Activated CD4-positive, alpha-beta memory T cell treated with anti-CD3 and anti-CD28 coated beads, Interleukin-2, amount 10 ng/mL, durations not matched to agents 7 days and 5 days (primary cell): ENCODE results near the gene VASN. TPM values are rescaled to one million over a fixed set of nuclear protein-coding genes. Genes with fewer than 3 reads are reported as not detected.
A peak's percentile ranks its signal among the peaks of the same experiment; 100 is the strongest.

Source experiments
- CTCF ChIA-PET: fragments of 350-600 bp; sonication (Branson Sonifier 250); formaldehyde crosslinking; loops from one replicate; lab custom pipeline; 2021; ENCODE audit warnings: antibody characterized with exemption, inconsistent platforms; lab: Charles Lee
- POLR2A ChIA-PET: fragments of 350-600 bp; sonication (Branson Sonifier 250); formaldehyde crosslinking; loops from one replicate; lab custom pipeline; 2021; ENCODE audit warnings: antibody characterized with exemption; lab: Charles Lee
- DNase-seq: peaks from one replicate; pipeline ENCODE4 v3.0.0-alpha.2; 2020
- H3K27ac Mint-ChIP-seq: one replicate; pipeline ENCODE4 v1.8.0; 2021; ENCODE audit warnings: mild to moderate bottlenecking, mixed read lengths
- H3K27me3 Mint-ChIP-seq: one replicate; pipeline ENCODE4 v1.8.0; 2021; ENCODE audit warnings: mixed read lengths
- H3K36me3 Mint-ChIP-seq: one replicate; pipeline ENCODE4 v1.8.0; 2021; ENCODE audit warnings: low read depth, mixed read lengths
- H3K4me1 Mint-ChIP-seq: one replicate; pipeline ENCODE4 v1.8.0; 2021; ENCODE audit warnings: mixed read lengths
- H3K4me3 Mint-ChIP-seq: one replicate; pipeline ENCODE4 v1.8.0; 2021; ENCODE audit warnings: mild to moderate bottlenecking, mixed read lengths
- H3K9me3 Mint-ChIP-seq: one replicate; pipeline ENCODE4 v1.8.0; 2021; ENCODE audit warnings: mixed read lengths
- total RNA-seq, 2 experiments: library from RNA; stranded (reverse); gene quantifications; one replicate each; pipeline ENCODE4 v1.2.3, GENCODE V29; 2021

Gene VASN
- total RNA-seq, 2 experiments from 2014 or later, result 0.08 TPM; not detected in 1

DNA sequence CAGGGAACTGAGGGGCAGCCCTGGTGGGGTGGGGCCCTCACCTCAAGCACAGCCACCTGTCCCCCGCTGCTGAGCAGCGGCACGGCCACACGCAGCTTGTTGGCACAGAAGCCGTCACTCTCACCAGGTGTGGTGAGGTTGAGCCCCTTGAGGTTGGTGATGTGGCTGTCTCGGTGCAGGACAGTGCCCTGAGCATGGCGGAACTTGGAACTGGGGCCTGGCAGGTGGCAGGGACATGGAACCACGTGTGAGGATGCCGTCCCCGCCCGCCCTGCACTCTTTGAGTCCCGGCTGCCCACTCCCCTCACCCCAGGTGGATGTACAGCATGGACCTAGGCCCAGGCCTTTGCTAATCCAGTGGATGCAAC lies 9.7 kb upstream of the VASN start:
- POLR2A ChIA-PET, result interaction anchor here (0.6 to 1.3 kb wide), 2 partner anchors 12 to 52 kb away, joined by 3 read pairs; no protein-coding TSS in a partner anchor

DNA sequence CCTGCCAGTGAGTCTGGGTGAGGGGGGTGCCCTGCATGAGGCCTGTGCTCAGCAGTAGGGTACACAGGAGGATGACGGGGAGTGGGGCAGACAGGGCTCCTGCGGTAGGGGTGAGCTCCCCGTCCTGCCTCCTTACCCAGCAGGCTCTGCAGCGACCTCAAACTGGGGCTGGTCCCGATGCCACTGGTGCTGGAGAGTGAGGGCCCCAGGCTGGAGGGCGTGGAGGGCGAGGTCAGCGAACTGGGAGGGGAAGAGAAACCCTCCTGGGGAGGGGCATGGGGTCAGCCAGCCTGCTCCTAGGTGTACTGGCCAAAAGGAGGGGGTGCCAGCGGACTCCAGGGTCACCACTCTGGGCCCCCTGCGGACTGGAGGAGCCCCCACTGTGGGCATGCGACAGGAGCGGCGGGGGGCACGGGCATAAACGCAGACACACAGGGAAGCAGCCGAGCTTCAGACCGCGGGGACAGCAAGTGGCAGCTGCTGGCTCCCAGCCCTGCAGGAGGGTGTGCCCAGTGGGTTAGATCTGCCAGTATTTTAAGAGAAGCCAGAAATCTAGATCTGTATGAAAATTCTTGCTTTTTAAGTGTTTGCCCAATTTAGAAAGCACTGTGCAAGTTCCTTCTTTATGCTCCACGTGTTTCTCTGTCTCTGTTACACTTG lies 9.0 kb upstream of the VASN start:
- no peak for DNase-seq
- H3K9me3 Mint-ChIP-seq, result no peaks in the 10 kb centered on the region
- H3K36me3 Mint-ChIP-seq, result peaks cover 53% of the 10 kb centered on the region
- POLR2A ChIA-PET, result interaction anchor here (1.3 kb wide), 1 partner anchor 52 kb away, joined by 3 read pairs; no protein-coding TSS in a partner anchor
- CTCF ChIA-PET, result no interaction called here
- H3K4me1 Mint-ChIP-seq, result peaks cover 2% of the 10 kb centered on the region
- no peak overlapping the region for H3K4me3 Mint-ChIP-seq
- no peaks in the 10 kb centered on the region for H3K27me3 Mint-ChIP-seq
- H3K27ac Mint-ChIP-seq, result no peak overlapping the region

More for the DNA sequence above, 9.7 kb upstream of the VASN start:
- Mint-ChIP-seq H3K4me1 (no peaks in the 10 kb centered on the region), H3K9me3 (no peaks in the 10 kb centered on the region), H3K4me3 (no peak overlapping the region), H3K27ac (no peak overlapping the region), H3K36me3 (peaks cover 49% of the 10 kb centered on the region), H3K27me3 (no peaks in the 10 kb centered on the region)
- CTCF ChIA-PET, result interaction anchor here (1.3 kb wide), 1 partner anchor 108 kb away, joined by 3 read pairs; no protein-coding TSS in a partner anchor
- DNase-seq, result no peak

DNA sequence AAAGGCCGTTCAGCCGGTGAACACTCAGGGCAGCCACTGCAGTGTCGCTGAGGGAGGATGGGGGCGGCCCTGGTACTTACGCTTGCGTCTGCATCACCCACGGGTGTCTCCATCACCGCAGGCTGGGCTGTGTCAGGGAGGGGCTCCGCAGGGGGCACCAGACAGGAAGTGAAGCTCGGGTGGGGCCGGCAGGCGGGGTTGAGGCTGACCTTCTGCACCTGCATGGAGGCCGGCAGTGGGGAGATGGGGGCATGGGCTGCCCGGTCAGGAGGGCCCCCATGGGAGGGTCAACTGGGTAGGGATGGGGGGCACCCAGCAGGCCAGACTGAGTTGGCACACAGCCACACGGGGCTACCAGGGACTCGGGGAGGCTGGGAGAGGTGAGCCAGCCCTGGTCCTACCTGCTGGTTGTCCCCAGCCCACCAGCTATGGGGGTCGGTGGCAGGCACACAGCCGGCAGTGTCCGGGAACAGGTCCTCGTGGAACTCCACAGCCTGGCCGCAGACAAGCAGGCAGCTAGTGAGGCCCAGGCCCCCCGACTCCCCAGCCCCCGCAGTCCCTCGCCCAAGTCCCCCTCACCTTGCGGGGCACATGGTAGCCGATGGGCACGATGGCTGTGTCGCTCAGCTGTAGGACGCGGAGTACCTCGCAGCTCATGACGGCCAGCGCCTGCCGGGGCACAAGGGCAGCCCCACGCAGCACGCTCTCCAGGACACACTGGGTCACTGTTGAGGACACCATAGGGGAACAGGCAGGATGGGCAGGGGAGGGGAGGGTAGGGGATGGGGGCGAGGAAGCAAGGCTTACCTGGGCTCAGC lies 7.2 kb upstream of the VASN start:
- H3K4me3 Mint-ChIP-seq, result no peak overlapping the region
- CTCF ChIA-PET, result no interaction called here
- no peaks in the 10 kb centered on the region for H3K27me3 Mint-ChIP-seq
- no peak overlapping the region for H3K27ac Mint-ChIP-seq
- H3K36me3 Mint-ChIP-seq, result peaks cover 44% of the 10 kb centered on the region
- no peaks in the 10 kb centered on the region for H3K9me3 Mint-ChIP-seq
- POLR2A ChIA-PET, result interaction anchor here (0.9 to 1.5 kb wide), 2 partner anchors 10 to 49 kb away, joined by 3 to 4 read pairs; no protein-coding TSS in a partner anchor
- no peak for DNase-seq
- peaks cover 2% of the 10 kb centered on the region for H3K4me1 Mint-ChIP-seq

DNA sequence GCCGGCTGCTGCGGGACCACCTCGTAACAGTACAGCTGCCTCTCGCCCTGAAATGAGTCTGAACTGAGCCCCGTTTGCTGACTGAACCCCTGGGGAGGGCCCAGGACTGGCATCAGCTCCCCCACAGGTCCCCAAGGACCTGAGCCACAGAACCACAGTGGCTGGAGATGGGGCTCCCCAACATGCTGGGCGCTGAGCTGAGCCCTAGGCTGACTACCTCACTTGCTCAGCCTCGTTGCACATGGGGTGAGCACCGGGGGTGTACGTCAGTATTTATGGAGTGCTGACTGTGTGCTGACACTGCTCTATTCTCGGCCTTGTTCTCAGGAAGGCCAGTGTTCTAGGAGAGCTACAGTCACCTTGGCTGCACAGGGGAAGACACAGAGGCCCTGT lies 6.6 kb upstream of the VASN start:
- ChIA-PET POLR2A (interaction anchor here (0.9 to 1.5 kb wide), 3 partner anchors 11 to 150 kb away, joined by 3 to 4 read pairs (median 3); no protein-coding TSS in a partner anchor), CTCF (interaction anchor here (0.7 kb wide), 1 partner anchor 111 kb away, joined by 3 read pairs; no protein-coding TSS in a partner anchor)

DNA sequence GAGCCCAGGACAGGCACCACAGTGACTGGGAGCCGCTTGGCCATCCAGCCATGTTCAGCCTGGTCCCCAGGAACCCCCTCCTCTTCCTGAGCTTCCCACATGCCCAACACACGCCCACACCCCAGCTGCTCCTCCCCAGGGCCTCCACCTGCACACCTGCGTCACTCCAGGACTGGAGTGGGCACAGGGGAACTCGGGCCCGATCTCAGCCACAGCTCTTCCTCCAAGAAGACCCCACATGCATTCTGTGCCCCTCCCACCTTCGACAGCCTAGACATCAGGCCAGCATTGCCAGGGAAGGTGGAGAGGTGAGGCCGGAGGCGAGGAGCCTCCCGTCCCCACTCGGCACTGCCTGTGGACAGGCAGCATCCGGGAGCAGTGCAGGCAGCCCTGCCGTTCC lies 6.0 kb upstream of the VASN start:
- H3K27me3 Mint-ChIP-seq, result no peaks in the 10 kb centered on the region
- POLR2A ChIA-PET, result interaction anchor here (1.2 kb wide), 1 partner anchor 149 kb away, joined by 3 read pairs; no protein-coding TSS in a partner anchor
- DNase-seq, result no peak
- no peaks in the 10 kb centered on the region for H3K9me3 Mint-ChIP-seq
- CTCF ChIA-PET, result interaction anchor here (0.7 kb wide), 1 partner anchor 112 kb away, joined by 3 read pairs; no protein-coding TSS in a partner anchor
- H3K27ac Mint-ChIP-seq, result no peak overlapping the region
- H3K4me1 Mint-ChIP-seq, result peaks cover 2% of the 10 kb centered on the region
- H3K36me3 Mint-ChIP-seq, result peaks cover 38% of the 10 kb centered on the region
- H3K4me3 Mint-ChIP-seq, result no peak overlapping the region

More for the DNA sequence above, 6.6 kb upstream of the VASN start:
- H3K27ac Mint-ChIP-seq, result no peak overlapping the region
- peaks cover 2% of the 10 kb centered on the region for H3K4me1 Mint-ChIP-seq
- DNase-seq, result no peak
- peaks cover 42% of the 10 kb centered on the region for H3K36me3 Mint-ChIP-seq
- H3K9me3 Mint-ChIP-seq, result no peaks in the 10 kb centered on the region
- no peaks in the 10 kb centered on the region for H3K27me3 Mint-ChIP-seq
- no peak overlapping the region for H3K4me3 Mint-ChIP-seq

DNA sequence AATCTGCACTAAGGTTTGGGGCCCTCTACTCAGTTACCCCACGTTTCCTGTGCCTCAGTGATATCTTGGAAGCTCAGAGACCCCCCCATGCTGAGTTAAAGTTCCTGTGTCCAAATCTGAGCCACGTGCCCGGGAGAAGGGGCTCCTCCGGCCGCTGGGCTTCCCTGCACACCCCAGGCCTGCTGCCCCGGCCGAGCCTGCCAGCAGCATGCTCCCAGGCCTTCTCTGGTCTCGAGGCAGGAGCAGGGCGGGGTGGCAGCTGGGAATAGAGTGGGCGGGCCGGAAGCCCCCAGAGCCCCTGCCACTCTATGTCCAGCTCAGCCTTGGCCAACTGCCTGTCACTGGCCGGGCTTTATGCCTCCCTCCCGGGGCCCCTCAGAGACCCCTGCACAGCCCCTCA lies 5.6 kb upstream of the VASN start:
- peaks cover 2% of the 10 kb centered on the region for H3K4me1 Mint-ChIP-seq
- H3K9me3 Mint-ChIP-seq, result no peaks in the 10 kb centered on the region
- DNase-seq, result no peak
- H3K4me3 Mint-ChIP-seq, result no peak overlapping the region
- ChIA-PET CTCF (no interaction called here), POLR2A (interaction anchor here (1.2 kb wide), 1 partner anchor 149 kb away, joined by 3 read pairs; no protein-coding TSS in a partner anchor)
- H3K36me3 Mint-ChIP-seq, result peaks cover 37% of the 10 kb centered on the region
- H3K27me3 Mint-ChIP-seq, result no peaks in the 10 kb centered on the region
- H3K27ac Mint-ChIP-seq, result no peak overlapping the region

DNA sequence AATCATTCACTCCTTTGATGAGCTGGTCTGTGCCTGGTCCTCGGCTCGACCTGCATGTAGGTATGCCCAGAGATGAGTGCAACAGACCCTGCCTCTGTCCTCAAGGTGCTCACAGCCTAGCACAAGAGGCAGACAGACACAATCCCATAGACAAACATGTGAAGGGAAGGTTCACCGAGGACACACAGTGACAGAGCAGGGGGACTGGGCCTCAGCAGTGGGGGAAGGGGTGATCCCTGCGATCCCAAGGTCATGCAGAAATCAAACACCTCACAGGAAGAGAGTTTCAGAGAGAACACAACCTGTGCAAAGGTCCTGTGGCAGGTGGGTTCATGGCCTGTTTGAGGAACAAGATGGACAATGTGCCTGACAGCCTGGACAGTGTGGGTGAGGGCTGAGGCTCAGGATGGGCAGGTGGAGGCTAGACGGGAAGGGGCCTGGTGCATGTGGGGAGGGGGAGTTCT lies 4.2 kb upstream of the VASN start:
- Mint-ChIP-seq H3K27ac (no peak overlapping the region), H3K4me1 (peaks cover 5% of the 10 kb centered on the region), H3K27me3 (no peaks in the 10 kb centered on the region), H3K9me3 (no peaks in the 10 kb centered on the region), H3K36me3 (peaks cover 27% of the 10 kb centered on the region), H3K4me3 (no peak overlapping the region)
- CTCF ChIA-PET, result no interaction called here
- DNase-seq, result no peak
- POLR2A ChIA-PET, result no interaction called here

DNA sequence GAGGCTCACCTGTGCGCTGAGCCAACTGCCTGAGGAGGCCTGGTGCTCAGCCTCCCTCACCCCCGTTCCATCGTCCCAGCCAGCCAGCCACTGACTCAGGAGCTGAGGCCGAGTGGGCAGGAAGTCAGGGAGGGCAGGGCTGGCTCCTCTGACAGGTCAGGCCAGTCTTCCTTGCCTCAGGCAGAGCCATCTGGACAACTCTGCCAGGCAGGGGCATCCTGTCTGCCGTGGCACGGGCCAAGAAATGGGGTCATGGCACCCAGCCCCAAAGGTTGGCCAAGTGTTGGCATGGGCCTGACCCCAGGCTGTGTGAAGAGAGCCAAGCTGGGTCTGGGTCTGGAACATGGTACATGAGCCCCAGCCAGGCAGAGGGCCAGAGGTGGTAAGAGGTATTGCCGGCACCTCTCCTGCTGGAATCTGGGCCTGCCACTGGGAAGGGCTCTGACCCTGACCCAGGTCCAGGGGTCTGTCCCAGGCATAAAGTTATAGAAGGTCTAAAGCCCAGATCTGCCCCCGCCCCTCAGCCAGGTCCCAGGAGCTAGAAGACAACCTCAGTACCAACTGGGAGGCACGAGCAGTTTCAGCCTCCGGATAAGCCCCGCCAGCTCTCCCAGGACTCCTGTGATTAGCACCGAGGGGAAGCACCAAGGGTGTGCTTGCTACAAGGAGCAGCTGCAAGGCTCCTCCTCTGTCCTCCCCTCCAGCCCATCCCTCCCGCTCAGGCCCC lies 2.5 kb upstream of the VASN start:
- ChIA-PET POLR2A (interaction anchor here (2.4 kb wide), 1 partner anchor 20 kb away, joined by 8 read pairs; no protein-coding TSS in a partner anchor), CTCF (interaction anchor here (0.9 kb wide), 1 partner anchor 34 kb away, joined by 4 read pairs; no protein-coding TSS in a partner anchor)
- no peak overlapping the region for H3K27ac Mint-ChIP-seq
- DNase-seq, result no peak
- peaks cover 13% of the 10 kb centered on the region for H3K36me3 Mint-ChIP-seq
- no peaks in the 10 kb centered on the region for H3K27me3 Mint-ChIP-seq
- H3K4me1 Mint-ChIP-seq, result peaks cover 10% of the 10 kb centered on the region
- no peaks in the 10 kb centered on the region for H3K9me3 Mint-ChIP-seq
- no peak overlapping the region for H3K4me3 Mint-ChIP-seq

DNA sequence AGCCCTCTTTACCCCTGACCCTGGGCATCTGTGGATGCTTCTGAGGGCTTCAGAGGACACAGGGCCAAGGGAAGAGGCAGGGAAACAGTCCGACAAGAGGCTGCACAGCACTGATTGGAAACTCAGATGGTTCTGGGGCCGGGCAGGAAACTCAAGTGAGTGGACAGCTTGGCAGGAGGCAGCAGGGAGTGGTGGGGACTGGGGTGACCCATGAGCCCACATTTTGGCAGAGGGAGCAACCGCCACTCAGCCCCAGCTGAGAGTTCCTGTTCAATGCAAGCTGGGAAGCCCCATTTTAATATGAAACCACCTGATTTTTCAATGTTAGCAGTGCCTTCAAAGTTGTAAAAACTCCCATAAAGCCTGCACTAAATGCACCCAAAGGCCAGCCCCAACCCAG lies 1.5 kb upstream of the VASN start:
- Mint-ChIP-seq H3K27me3 (no peaks in the 10 kb centered on the region), H3K36me3 (peaks cover 13% of the 10 kb centered on the region), H3K4me3 (no peak overlapping the region), H3K9me3 (no peaks in the 10 kb centered on the region), H3K4me1 (peaks cover 10% of the 10 kb centered on the region), H3K27ac (no peak overlapping the region)
- ChIA-PET POLR2A (interaction anchor here (0.8 to 2.4 kb wide), 3 partner anchors 11 to 19 kb away, joined by 3 to 8 read pairs (median 3); no protein-coding TSS in a partner anchor), CTCF (no interaction called here)
- DNase-seq, result no peak

DNA sequence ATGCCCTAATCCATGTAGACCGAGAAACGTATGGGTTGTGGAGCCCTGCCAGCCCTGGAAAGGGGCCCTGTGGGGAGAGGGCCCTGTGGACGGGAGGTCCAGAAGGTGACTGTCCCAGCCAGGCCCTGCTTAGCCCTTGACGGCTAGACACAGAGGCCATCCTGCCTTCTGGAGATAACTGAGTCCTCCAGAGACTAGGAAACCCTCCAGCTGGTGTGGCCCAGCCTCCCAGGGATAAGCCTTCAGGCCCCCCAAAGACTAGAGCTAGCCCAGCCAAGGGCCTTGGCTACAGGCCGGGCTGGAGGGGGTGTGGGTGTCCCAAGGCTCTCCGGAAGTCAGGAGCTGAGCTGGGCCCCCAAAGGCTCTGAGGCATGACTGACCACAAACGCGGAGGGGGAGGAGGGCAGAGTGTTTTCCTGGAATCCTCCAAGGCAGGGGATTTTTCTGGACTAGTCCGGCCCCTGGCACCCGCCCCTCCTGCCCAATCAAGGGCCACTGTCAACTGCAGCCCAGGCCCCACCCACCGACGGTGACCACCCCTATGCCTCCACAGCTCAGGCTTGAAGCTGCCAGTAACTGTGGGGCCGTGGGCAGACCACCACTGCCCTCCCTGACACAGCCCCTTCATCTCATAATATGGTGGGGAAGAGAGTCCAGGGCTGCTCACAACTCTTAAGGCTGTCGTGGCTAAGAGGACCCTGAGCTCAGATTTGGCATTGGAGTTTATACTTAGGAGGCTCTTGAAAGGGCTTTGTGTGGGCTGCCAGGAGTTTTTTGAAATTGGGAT lies 885 bp upstream of the VASN start:
- H3K4me3 Mint-ChIP-seq, result no peak overlapping the region
- peaks cover 10% of the 10 kb centered on the region for H3K4me1 Mint-ChIP-seq
- ChIA-PET POLR2A (interaction anchor here (0.8 to 2.4 kb wide), 3 partner anchors 11 to 18 kb away, joined by 3 to 8 read pairs (median 3); no protein-coding TSS in a partner anchor), CTCF (interaction anchor here (1.1 kb wide), 1 partner anchor 31 kb away, joined by 3 read pairs; no protein-coding TSS in a partner anchor)
- H3K36me3 Mint-ChIP-seq, result peaks cover 13% of the 10 kb centered on the region
- H3K27me3 Mint-ChIP-seq, result no peaks in the 10 kb centered on the region
- no peak overlapping the region for H3K27ac Mint-ChIP-seq
- no peaks in the 10 kb centered on the region for H3K9me3 Mint-ChIP-seq
- DNase-seq, result no peak

DNA sequence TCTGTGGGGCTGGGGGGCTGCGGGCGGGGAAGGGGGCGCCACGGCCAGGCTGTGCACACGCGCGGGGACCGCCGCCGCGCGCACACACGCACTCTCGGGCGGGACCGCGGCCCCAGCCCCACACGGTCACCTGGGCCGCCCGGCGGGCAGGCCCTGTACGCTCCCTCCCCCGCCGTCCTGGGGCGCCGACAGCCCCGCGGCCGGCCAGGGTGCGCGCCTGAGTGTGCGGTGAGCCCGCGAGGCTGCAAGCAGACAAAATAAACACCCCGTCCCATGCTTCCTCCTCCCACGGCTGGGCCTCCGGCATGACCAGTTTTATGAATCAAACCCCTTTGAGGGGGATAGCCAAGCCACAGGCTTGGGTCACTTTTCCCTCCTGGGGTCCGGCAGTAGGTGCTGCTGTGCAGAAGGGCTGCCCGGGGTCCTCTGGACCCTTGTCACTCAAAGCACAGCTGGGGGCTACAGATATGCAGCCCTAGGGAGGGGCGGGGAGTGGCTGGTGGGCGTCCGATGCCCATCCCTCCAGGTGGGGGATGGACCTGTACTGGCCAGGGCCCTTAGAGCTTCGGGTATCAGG lies 441 bp downstream of the VASN start:
- Mint-ChIP-seq H3K36me3 (peaks cover 7% of the 10 kb centered on the region), H3K27me3 (no peaks in the 10 kb centered on the region), H3K4me1 (peaks cover 10% of the 10 kb centered on the region), H3K9me3 (no peaks in the 10 kb centered on the region), H3K27ac (no peak overlapping the region), H3K4me3 (peak overlapping the region; percentile 51)
- CTCF ChIA-PET, result no interaction called here
- POLR2A ChIA-PET, result interaction anchor here (1.2 kb wide), 1 partner anchor 37 kb away, joined by 3 read pairs; no protein-coding TSS in a partner anchor
- DNase-seq, result peak; percentile 31
